K562 (cell line): Measurements from ENCODE around the gene OR2B2.

Experiments
- CTCF ChIP-seq, 3 experiments: IDR thresholded peaks in 2 of 3; conservative IDR thresholded peaks in 1 of 3; 2 replicates each; pipeline ENCODE4 v1.5.1; 2011 to 2012; ENCODE audit warnings: low read length in 3 of 3, mild to moderate bottlenecking in 3 of 3, control low read depth in 2 of 3, improper control_type of control experiment in 1 of 3, inconsistent platforms in 1 of 3, low read depth in 1 of 3, mixed read lengths in 1 of 3, moderate library complexity in 1 of 3; ENCODE audit not compliant: insufficient read depth in 2 of 3
- FOXP1 ChIP-seq: sonication (generic); formaldehyde crosslinking; IDR thresholded peaks from 2 replicates; pipeline ENCODE4 v1.8.0; 2022; ENCODE audit warnings: mild to moderate bottlenecking, missing genetic modification reagents
- MTA2 ChIP-seq: fragments of 450-650 bp; IDR thresholded peaks from 2 replicates; pipeline ENCODE4 v1.6.1; 2016; ENCODE audit warnings: low read depth
- POLR2A ChIP-seq: fragments of 450-650 bp; conservative IDR thresholded peaks from 2 replicates; pipeline ENCODE4 v1.6.1; 2016
- ZNF263 ChIP-seq: sonication (generic); formaldehyde crosslinking; IDR thresholded peaks from 2 replicates; pipeline ENCODE4 v1.8.0; 2022; ENCODE audit warnings: mild to moderate bottlenecking, missing genetic modification reagents, borderline replicate concordance

GRCh38 chr6:27951040-27951439 lies 38.8 kb upstream of the OR2B2 start:
- no peak for TF ChIP-seq MTA2
- no peak for TF ChIP-seq ZNF263 (CRISPR knock-in tag)
- no peak for TF ChIP-seq CTCF (IDR thresholded peaks at IDR 0.05 in 2 of 3, conservative IDR thresholded peaks at IDR 0.05 in 1 of 3; ENCODE audit: insufficient read depth in 2 of 3, low read depth in 1 of 3, low read length in 3 of 3)
- TF ChIP-seq POLR2A = no peak
- TF ChIP-seq FOXP1 (CRISPR knock-in tag) = no peak
